ENCODE measurements around the gene CDT1.

CDT1 gene

GRCh38 chr16:88838566-88838965, 35.0 kb downstream of the CDT1 start:
- no peak for TF ChIP-seq CTCF (IDR thresholded peaks at IDR 0.05)

- no peak; the same call in 1 of the 2 replicates for TF ChIP-seq CTCF (IDR thresholded peaks at IDR 0.05)
These were observed 35.5 kb downstream of the CDT1 start for GRCh38 chr16:88839026-88839529.

GRCh38 chr16:88839745-88840599, 36.4 kb downstream of the CDT1 start:
- TF ChIP-seq CTCF (IDR thresholded peaks at IDR 0.05), result no peak

DNA sequence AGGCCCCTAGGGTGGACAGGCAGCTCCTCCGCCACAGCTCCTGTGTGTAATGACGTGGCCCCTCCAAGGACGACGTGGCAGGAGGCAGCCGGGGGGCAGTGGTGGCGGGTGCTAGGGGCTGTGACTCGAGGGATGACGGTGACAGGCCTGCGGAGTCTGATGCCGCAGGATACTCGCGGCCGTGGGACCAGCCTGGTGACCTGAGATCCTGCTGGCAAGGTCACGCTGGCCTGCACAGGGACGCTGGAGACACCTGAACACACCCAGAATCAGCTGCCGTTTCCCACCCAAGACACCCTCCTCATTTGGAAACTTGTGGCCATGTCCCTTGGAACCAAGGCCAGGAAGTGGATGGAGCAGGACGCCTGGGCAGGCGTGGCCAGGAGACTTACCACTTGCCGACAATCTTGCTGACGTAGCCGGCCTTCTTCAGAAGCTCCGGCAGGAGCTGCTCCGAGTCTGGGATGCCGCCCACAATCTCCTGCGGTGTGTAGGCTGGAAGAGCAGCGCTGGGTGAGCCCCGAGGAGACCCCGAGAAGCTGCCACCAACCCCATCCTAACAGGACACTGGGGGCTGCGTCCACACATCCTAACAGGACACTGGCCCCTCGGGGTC, 37.1 kb downstream of the CDT1 start:
- TF ChIP-seq CTCF (IDR thresholded peaks at IDR 0.05), result no peak

DNA sequence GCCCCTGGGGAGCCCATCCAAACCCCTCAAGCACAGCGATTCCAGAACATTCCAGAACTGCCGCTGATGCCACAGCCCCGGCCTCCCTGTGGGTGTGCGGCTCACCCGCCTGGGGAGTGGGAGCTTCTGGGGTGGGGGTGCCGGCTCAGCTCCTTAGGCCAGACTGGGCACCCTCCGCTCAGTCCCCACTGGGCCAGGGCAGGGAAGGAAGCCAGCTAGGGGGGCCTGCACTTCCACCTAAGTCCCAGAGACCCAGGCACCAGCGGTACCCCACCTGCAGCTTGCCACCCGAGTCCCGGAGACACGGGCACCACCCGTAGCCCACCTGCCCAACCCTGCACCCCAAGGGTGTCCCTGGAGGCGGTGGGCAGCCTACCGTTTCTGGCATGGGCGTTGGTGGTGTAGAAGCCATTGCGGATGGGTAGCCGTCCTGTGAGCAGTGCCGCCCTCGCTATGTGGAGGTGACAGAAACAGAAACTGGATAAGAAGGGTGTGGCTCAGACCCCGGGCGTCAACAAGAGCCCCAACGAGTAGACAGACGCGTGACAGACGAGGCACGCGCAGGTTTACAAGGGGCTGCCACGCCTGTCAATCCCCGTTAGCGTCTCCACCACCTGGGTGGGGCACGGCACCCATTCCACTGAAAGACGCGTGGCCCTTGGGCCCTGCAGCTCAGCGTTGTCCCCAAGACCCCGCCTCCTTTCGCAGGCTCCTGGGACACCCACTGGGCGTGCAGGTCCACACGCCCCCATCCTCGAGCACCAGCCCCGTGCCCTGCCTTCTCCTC, 38.1 kb downstream of the CDT1 start:
- no peak for TF ChIP-seq CTCF (IDR thresholded peaks at IDR 0.05)

DNA sequence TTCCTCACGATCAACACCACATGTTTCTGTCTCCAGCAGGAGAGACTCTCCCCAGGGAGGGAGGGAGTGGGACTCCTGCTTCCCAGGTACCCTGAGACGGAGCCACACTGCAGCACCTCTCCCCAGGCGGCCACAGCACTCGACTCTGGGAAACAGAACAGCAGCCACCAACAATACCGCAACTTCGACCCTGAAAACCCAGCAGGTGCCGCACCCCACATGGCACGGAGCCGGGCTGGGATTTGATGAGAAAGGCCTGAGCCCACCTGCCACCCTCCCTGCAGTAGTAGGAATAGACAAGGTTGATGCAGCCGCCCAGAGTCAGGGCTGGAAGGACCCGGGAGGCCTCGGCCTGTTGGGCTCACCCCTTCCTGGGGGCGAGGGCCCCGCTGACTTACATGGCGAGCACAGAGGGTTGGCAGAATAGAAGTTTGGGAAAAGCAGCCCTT, 38.7 kb downstream of the CDT1 start:
- TF ChIP-seq CTCF (IDR thresholded peaks at IDR 0.05), result no peak

DNA sequence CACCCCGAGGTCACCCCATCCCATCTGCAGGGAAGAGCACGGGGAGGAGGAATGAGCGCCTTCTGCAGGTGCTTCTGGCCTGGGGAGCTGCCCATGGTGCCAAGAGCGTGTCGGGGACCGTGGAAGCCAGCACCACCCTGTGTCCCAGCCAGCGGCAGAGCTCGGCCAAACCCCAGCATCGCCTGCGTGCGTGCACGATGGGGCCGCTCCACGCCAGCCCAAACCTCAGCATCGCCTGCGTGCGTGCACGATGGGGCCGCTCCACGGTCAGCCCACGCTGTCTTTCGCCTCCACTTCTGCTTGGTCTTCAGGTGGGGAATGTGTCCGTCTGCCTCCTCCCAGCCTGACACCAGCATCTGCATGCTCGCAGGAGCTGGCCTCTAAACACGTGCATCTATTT, 39.2 kb downstream of the CDT1 start:
- no peak for TF ChIP-seq CTCF (IDR thresholded peaks at IDR 0.05)
